ENCODE measurements around the gene GCA. TPM values are rescaled to one million over a fixed set of nuclear protein-coding genes. Genes with fewer than 3 reads are reported as not detected.

GCA gene
- polyA plus RNA-seq (ENCODE audit: insufficient read length in 12 of 12), result 10 to 100 TPM in 11 of 12 donors, not detected in 1; 10.8 to 17.2 (median 14.8) TPM
- long read RNA-seq, donor 1, transcript GCA-204 (8 exons, 1,992 nt), result major isoform, 17 of 24 reads
- long read RNA-seq, donor 1, partial matches to known transcripts, result 6 of 24 reads
- long read RNA-seq, donor 1, other reads (novel, unspliced or antisense), result 0 of 24 reads
- long read RNA-seq, donor 2, transcript GCA-204 (8 exons, 1,992 nt), result major isoform, 5 of 5 reads
- long read RNA-seq, donor 2, partial matches to known transcripts, result 0 of 5 reads
- long read RNA-seq, donor 2, other reads (novel, unspliced or antisense), result 0 of 5 reads
- long read RNA-seq, donor 3, partial matches to known transcripts, result 0 of 4 reads
- long read RNA-seq, donor 3, other reads (novel, unspliced or antisense), result 0 of 4 reads
- long read RNA-seq, donor 4, result 0 reads
- long read RNA-seq, donor 5, transcript GCA-204 (8 exons, 1,992 nt), result major isoform, 6 of 6 reads
- long read RNA-seq, donor 5, partial matches to known transcripts, result 0 of 6 reads
- long read RNA-seq, donor 5, other reads (novel, unspliced or antisense), result 0 of 6 reads
- long read RNA-seq, donor 6, partial matches to known transcripts, result 0 of 3 reads
- long read RNA-seq, donor 6, other reads (novel, unspliced or antisense), result 0 of 3 reads
- long read RNA-seq, donor 7, partial matches to known transcripts, result 0 of 4 reads
- long read RNA-seq, donor 7, other reads (novel, unspliced or antisense), result 0 of 4 reads
- long read RNA-seq, donor 8, partial matches to known transcripts, result 0 of 2 reads
- long read RNA-seq, donor 8, other reads (novel, unspliced or antisense), result 0 of 2 reads
- long read RNA-seq, donor 9, partial matches to known transcripts, result 0 of 2 reads
- long read RNA-seq, donor 9, other reads (novel, unspliced or antisense), result 0 of 2 reads
- long read RNA-seq, donor 10, transcript GCA-204 (8 exons, 1,992 nt), result major isoform, 6 of 6 reads
- long read RNA-seq, donor 10, partial matches to known transcripts, result 0 of 6 reads
- long read RNA-seq, donor 10, other reads (novel, unspliced or antisense), result 0 of 6 reads
- long read RNA-seq, donor 11, transcript GCA-204 (8 exons, 1,992 nt), result major isoform, 9 of 9 reads
- long read RNA-seq, donor 11, partial matches to known transcripts, result 0 of 9 reads
- long read RNA-seq, donor 11, other reads (novel, unspliced or antisense), result 0 of 9 reads

GRCh38 chr2:162343824-162344616 lies at the start of gene GCA:
TSS of gene GCA (plus strand) at chr2:162344132. CDS start at chr2:162344249, 117 bp downstream.
- DNase-seq, result peak; percentile 94

- no peak for DNase-seq
Observed at GRCh38 chr2:162295009-162295408, 48.9 kb upstream of the GCA start.

- peak; percentile 88 for DNase-seq
Observed at GRCh38 chr2:162297925-162298552, 45.9 kb upstream of the GCA start.

- no peak for DNase-seq
Observed at GRCh38 chr2:162298669-162299335, 45.1 kb upstream of the GCA start.

- no peak for DNase-seq
Observed at GRCh38 chr2:162300266-162300665, 43.7 kb upstream of the GCA start.

- DNase-seq, result peak; percentile 70
Observed at GRCh38 chr2:162301151-162301804, 42.7 kb upstream of the GCA start.

GRCh38 chr2:162301877-162302276 lies 42.1 kb upstream of the GCA start:
- DNase-seq, result no peak

GRCh38 chr2:162305901-162306300 lies 38.0 kb upstream of the GCA start:
- DNase-seq, result no peak

- DNase-seq, result no peak
Observed at GRCh38 chr2:162308747-162309503, 35.0 kb upstream of the GCA start.

GRCh38 chr2:162312853-162313252 lies 31.1 kb upstream of the GCA start:
- no peak for DNase-seq

GRCh38 chr2:162315938-162316337 lies 28.0 kb upstream of the GCA start:
- DNase-seq, result no peak

GRCh38 chr2:162316590-162316989 lies 27.3 kb upstream of the GCA start:
- DNase-seq, result no peak

- DNase-seq, result no peak
Observed at GRCh38 chr2:162317058-162317742, 26.7 kb upstream of the GCA start.

- peak; percentile 29 for DNase-seq
Observed at GRCh38 chr2:162317861-162318327, 26.0 kb upstream of the GCA start.

- peak; percentile 82 for DNase-seq
Observed at GRCh38 chr2:162318328-162319180, 25.4 kb upstream of the GCA start, which contains the start of gene IFIH1. TSS of gene IFIH1 (minus strand) at chr2:162318684. CDS start at chr2:162318307, 377 bp downstream.

GRCh38 chr2:162320864-162321517 lies 22.9 kb upstream of the GCA start:
- DNase-seq, result no peak
